Measurements from ENCODE around the gene KLC4. TPM values are rescaled to one million over a fixed set of nuclear protein-coding genes. Genes with fewer than 3 reads are reported as not detected.

Gene KLC4
- total and polyA plus RNA-seq, 9 of the 15 experiments (the other 6 are each of a cell fraction or from before 2014, with no cell fraction given): 1.7 to 16.2 (median 7.7) TPM

DNA sequence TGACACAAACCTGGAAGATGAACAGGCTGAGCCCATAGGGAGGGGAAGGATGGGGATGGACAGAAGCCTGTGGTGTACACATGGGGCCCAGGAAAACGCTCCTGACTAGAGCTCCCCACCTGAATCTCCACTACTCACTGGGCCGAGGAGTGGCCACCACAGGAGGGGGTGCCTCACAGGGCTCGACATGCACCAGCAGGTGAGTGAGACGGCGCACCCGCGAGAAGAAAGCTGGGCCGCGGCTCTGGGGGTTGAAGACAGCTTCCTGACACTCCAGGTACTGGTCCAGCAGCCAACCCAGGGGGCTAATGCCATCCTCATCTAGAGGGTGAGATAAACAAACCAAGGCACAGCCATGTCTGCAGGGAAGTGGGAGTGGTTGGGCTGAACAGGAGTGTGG, 16.1 kb upstream of the KLC4 start (continued):
- TF ChIP-seq, protein P1, sequence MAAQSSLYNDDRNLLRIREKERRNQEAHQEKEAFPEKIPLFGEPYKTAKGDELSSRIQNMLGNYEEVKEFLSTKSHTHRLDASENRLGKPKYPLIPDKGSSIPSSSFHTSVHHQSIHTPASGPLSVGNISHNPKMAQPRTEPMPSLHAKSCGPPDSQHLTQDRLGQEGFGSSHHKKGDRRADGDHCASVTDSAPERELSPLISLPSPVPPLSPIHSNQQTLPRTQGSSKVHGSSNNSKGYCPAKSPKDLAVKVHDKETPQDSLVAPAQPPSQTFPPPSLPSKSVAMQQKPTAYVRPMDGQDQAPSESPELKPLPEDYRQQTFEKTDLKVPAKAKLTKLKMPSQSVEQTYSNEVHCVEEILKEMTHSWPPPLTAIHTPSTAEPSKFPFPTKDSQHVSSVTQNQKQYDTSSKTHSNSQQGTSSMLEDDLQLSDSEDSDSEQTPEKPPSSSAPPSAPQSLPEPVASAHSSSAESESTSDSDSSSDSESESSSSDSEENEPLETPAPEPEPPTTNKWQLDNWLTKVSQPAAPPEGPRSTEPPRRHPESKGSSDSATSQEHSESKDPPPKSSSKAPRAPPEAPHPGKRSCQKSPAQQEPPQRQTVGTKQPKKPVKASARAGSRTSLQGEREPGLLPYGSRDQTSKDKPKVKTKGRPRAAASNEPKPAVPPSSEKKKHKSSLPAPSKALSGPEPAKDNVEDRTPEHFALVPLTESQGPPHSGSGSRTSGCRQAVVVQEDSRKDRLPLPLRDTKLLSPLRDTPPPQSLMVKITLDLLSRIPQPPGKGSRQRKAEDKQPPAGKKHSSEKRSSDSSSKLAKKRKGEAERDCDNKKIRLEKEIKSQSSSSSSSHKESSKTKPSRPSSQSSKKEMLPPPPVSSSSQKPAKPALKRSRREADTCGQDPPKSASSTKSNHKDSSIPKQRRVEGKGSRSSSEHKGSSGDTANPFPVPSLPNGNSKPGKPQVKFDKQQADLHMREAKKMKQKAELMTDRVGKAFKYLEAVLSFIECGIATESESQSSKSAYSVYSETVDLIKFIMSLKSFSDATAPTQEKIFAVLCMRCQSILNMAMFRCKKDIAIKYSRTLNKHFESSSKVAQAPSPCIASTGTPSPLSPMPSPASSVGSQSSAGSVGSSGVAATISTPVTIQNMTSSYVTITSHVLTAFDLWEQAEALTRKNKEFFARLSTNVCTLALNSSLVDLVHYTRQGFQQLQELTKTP (IDR thresholded peaks at IDR 0.05; ENCODE audit: low read depth in 1 of 2, partially characterized antibody in 2 of 2): no peak
- TF ChIP-seq TGIF2 (CRISPR knock-in tag; IDR thresholded peaks at IDR 0.05): no peak
- TF ChIP-seq ELF4 (CRISPR knock-in tag; IDR thresholded peaks at IDR 0.05): no peak

DNA sequence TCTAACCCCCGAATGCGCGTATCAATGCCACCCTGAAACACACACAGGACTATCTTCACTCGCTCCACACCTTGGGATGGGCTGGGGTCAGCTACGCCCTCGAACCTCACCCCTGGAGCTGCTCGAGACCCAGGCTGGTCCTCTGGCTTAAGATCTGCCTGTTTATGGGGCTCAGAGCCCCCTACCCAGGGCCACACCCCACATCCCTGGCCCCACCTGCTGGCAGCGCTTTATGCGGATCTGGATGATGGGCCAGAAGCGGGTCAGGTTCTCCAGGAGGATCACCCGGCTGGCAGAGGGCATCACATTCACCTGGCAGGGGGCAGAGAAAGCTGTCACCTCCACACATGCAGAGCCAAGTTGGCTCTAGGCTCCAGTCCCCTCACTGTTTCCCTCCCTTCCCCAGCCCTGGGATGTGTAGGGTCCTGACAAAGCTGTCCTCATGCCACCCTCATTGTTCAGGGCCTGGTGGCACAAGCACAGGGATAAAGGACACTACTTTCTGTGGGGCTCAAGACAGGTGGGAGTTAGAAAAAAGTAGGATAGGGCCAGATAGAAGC, 14.0 kb upstream of the KLC4 start:
- Histone ChIP-seq H3K4me1 (replicated peaks in 1 of 2; ENCODE audit: control insufficient read depth in 2 of 2, insufficient read depth in 2 of 2, low read length in 2 of 2) (peaks cover 0 to 2% of the 10 kb centered on the region in 2 experiments; a peak in 2 of 5 replicates), H3K4me2 (ENCODE audit: insufficient read depth, low read length) (no peak overlapping the region), H3K9ac (ENCODE audit: insufficient read depth in 1 of 2, low read depth in 2 of 2, low read length in 2 of 2) (peak overlapping the region in 1 of 2 experiments; percentile 4; a peak in 1 of 4 replicates), H3K36me3 (ENCODE audit: control insufficient read depth, insufficient read depth, low read length) (peaks cover 72% of the 10 kb centered on the region), H3K9me1 (ENCODE audit: control insufficient read depth, insufficient read depth, low read length) (peaks cover 3% of the 10 kb centered on the region), H3K9me3 (replicated peaks; ENCODE audit: control insufficient read depth, insufficient read depth, low read depth, low read length) (no peaks in the 10 kb centered on the region), H4K20me1 (replicated peaks; ENCODE audit: control insufficient read depth, insufficient read depth, low read length) (no peaks in the 10 kb centered on the region), H3K4me3 (no peak overlapping the region), H2AFZ (ENCODE audit: low read depth, low read length) (no peak overlapping the region), H3K27ac (ENCODE audit: extremely low read depth, low read depth, low read length) (no peak overlapping the region), H3K27me3 (ENCODE audit: control insufficient read depth in 2 of 2, insufficient read depth in 2 of 2, low read length in 2 of 2) (no peaks in the 10 kb centered on the region), H3K79me2 (ENCODE audit: control insufficient read depth, insufficient read depth, low read length) (no peaks in the 10 kb centered on the region; the same call in 2 of the 3 replicates)
- ChIA-PET POLR2A (interaction anchor here (0.5 to 1.5 kb wide), 7 partner anchors 8 to 848 kb away, joined by 3 to 9 read pairs (median 3); partner anchors contain the start of genes CUL7 and RRP36), CTCF (ENCODE audit: low intra/inter-chr PET ratio) (no interaction called here)
- in situ Hi-C loops (cut with MboI): no loop called here
- 92% methylated on average over 11 of the region's 11 CpGs for WGBS (ENCODE audit: insufficient coverage, low coverage, missing lambda C conversion rate)
- ATAC-seq: no peak
- no peak for FAIRE-seq
- no TSS peak for BruUV-seq (replicated peaks)
- intact Hi-C loops (cut with micrococcal nuclease): no loop called here
- DNase-seq (ENCODE audit: extremely low read depth in 1 of 4, low spot score in 3 of 4): no peak
- TF ChIP-seq, protein P2, sequence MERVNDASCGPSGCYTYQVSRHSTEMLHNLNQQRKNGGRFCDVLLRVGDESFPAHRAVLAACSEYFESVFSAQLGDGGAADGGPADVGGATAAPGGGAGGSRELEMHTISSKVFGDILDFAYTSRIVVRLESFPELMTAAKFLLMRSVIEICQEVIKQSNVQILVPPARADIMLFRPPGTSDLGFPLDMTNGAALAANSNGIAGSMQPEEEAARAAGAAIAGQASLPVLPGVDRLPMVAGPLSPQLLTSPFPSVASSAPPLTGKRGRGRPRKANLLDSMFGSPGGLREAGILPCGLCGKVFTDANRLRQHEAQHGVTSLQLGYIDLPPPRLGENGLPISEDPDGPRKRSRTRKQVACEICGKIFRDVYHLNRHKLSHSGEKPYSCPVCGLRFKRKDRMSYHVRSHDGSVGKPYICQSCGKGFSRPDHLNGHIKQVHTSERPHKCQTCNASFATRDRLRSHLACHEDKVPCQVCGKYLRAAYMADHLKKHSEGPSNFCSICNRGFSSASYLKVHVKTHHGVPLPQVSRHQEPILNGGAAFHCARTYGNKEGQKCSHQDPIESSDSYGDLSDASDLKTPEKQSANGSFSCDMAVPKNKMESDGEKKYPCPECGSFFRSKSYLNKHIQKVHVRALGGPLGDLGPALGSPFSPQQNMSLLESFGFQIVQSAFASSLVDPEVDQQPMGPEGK (CRISPR knock-in tag; IDR thresholded peaks at IDR 0.05; ENCODE audit: borderline replicate concordance): no peak
- TF ChIP-seq CBX8 (IDR thresholded peaks at IDR 0.05; ENCODE audit: borderline replicate concordance, extremely low read depth, low read depth, low read length, poor library complexity, severe bottlenecking): no peak
- TF ChIP-seq, protein P3, sequence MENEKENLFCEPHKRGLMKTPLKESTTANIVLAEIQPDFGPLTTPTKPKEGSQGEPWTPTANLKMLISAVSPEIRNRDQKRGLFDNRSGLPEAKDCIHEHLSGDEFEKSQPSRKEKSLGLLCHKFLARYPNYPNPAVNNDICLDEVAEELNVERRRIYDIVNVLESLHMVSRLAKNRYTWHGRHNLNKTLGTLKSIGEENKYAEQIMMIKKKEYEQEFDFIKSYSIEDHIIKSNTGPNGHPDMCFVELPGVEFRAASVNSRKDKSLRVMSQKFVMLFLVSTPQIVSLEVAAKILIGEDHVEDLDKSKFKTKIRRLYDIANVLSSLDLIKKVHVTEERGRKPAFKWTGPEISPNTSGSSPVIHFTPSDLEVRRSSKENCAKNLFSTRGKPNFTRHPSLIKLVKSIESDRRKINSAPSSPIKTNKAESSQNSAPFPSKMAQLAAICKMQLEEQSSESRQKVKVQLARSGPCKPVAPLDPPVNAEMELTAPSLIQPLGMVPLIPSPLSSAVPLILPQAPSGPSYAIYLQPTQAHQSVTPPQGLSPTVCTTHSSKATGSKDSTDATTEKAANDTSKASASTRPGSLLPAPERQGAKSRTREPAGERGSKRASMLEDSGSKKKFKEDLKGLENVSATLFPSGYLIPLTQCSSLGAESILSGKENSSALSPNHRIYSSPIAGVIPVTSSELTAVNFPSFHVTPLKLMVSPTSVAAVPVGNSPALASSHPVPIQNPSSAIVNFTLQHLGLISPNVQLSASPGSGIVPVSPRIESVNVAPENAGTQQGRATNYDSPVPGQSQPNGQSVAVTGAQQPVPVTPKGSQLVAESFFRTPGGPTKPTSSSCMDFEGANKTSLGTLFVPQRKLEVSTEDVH (IDR thresholded peaks at IDR 0.05; ENCODE audit: low read depth, partially characterized antibody): no peak
